Measurements from ENCODE around the gene CEP128.

DNA sequence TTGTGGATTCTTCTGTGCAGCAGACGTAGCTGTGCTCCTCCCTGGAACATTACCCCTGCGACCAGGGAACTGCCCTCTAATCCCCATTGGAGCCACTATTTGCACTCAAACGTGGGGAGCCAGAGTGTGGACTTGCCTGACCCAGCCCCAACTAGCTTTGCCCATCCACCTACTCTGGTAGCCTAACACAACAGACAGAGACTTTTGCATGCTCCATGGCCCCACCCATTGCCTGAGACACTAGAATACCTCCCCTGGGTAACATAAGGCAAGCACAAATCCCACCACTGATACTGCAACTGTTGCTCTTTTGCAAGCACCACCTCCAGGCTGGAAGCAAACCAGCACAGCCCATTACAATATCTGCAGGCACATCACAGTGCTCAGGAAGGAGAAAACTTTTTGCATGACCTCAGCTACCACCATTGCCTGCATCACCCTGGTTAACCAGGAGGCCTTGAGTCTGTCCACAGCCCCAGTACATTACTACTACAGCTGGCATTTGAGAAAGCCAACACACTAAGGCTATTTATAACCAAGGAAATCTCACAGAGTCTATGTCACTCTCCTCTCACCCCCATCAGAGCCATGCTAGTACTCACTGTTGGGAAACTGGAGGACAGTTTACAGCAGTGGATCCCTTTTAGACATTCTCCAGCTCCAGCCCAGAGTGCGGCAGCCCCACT is 15.0 kb downstream of the CEP128 start:
- TF ChIP-seq, protein P1, sequence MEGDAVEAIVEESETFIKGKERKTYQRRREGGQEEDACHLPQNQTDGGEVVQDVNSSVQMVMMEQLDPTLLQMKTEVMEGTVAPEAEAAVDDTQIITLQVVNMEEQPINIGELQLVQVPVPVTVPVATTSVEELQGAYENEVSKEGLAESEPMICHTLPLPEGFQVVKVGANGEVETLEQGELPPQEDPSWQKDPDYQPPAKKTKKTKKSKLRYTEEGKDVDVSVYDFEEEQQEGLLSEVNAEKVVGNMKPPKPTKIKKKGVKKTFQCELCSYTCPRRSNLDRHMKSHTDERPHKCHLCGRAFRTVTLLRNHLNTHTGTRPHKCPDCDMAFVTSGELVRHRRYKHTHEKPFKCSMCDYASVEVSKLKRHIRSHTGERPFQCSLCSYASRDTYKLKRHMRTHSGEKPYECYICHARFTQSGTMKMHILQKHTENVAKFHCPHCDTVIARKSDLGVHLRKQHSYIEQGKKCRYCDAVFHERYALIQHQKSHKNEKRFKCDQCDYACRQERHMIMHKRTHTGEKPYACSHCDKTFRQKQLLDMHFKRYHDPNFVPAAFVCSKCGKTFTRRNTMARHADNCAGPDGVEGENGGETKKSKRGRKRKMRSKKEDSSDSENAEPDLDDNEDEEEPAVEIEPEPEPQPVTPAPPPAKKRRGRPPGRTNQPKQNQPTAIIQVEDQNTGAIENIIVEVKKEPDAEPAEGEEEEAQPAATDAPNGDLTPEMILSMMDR (IDR thresholded peaks at IDR 0.05; ENCODE audit: borderline replicate concordance, extremely low read depth, low read length, poor library complexity, severe bottlenecking) = no peak
- TF ChIP-seq EZH2 (IDR thresholded peaks at IDR 0.05; ENCODE audit: borderline replicate concordance, low read depth, low read length, severe bottlenecking) = no peak

All from DND-41 (cell line).